PC-3 (cell line): Measurements from ENCODE around the gene DHCR7. TPM values are rescaled to one million over a fixed set of nuclear protein-coding genes. Genes with fewer than 3 reads are reported as not detected.

ENCODE experiments used
- ATAC-seq: fragments of 200-7000 bp; cut with Tn5 transposase; 2 replicates; pipeline ENCODE4 v1.9.1; 2020; ENCODE audit warnings: mild to moderate bottlenecking, moderate library complexity
- BruUV-seq: library from RNA; stranded (reverse); fragments of 400-500 nt; replicated peaks from 2 replicates; lab custom pipeline; 2021; lab: Mats Ljungman, UMichigan
- CTCF ChIA-PET: fragments of 300-600 bp; sonication (Branson Sonifier 250); formaldehyde crosslinking; loops from one replicate; lab custom pipeline; 2022; ENCODE audit warnings: antibody characterized with exemption; lab: Charles Lee
- POLR2A ChIA-PET: fragments of 300-600 bp; sonication (Branson Sonifier 250); formaldehyde crosslinking; loops from one replicate; lab custom pipeline; 2022; ENCODE audit warnings: antibody characterized with exemption; ENCODE audit not compliant: unreplicated experiment; lab: Charles Lee
- DNase-seq: peaks from one replicate; pipeline ENCODE4 v3.0.0-alpha.2; 2015
- H2AFZ ChIP-seq: fragments of 300-600 bp; sonication (generic); 2 replicates; pipeline ENCODE4 v1.6.0; 2016; ENCODE audit warnings: antibody characterized with exemption, low read length
- H3F3A ChIP-seq: fragments of 300-600 bp; sonication (generic); one replicate; pipeline ENCODE4 v1.6.0; 2017; ENCODE audit warnings: antibody characterized with exemption, low read length, control low read depth, mild to moderate bottlenecking; ENCODE audit not compliant: unreplicated experiment
- H3K27ac ChIP-seq: fragments of 300-600 bp; sonication (generic); 2 replicates; pipeline ENCODE4 v1.5.1; 2016; ENCODE audit warnings: mild to moderate bottlenecking, low read length
- H3K27me3 ChIP-seq: fragments of 300-600 bp; sonication (generic); 2 replicates; pipeline ENCODE4 v1.6.1; 2016; ENCODE audit warnings: low read length, mixed read lengths
- H3K36me3 ChIP-seq: fragments of 300-600 bp; sonication (generic); 2 replicates; pipeline ENCODE4 v1.6.1; 2016; ENCODE audit warnings: low read depth, mixed run types, low read length, mixed read lengths
- H3K4me1 ChIP-seq: fragments of 300-600 bp; sonication (generic); 2 replicates; pipeline ENCODE4 v1.5.1; 2016; ENCODE audit warnings: low read length; ENCODE audit not compliant: insufficient read depth
- H3K4me2 ChIP-seq: fragments of 300-600 bp; sonication (generic); 2 replicates; pipeline ENCODE4 v1.6.0; 2016; ENCODE audit warnings: low read length
- H3K4me3 ChIP-seq: fragments of 300-600 bp; sonication (generic); 2 replicates; pipeline ENCODE4 v1.5.1; 2016; ENCODE audit warnings: mild to moderate bottlenecking, low read length, mixed read lengths
- H3K79me2 ChIP-seq: fragments of 300-600 bp; sonication (generic); 2 replicates; pipeline ENCODE4 v1.6.1; 2017; ENCODE audit warnings: low read length, mixed read lengths
- H3K9ac ChIP-seq: fragments of 300-600 bp; sonication (generic); 2 replicates; pipeline ENCODE4 v1.6.0; 2016; ENCODE audit warnings: mild to moderate bottlenecking, low read length
- H3K9me2 ChIP-seq: fragments of 300-600 bp; sonication (generic); replicated peaks from 2 replicates; pipeline ENCODE4 v1.6.1; 2016; ENCODE audit warnings: mixed run types, low read length, mixed read lengths
- H3K9me3 ChIP-seq: fragments of 300-600 bp; sonication (generic); 2 replicates; pipeline ENCODE4 v1.6.1; 2016; ENCODE audit warnings: low read length, mixed read lengths
- H4K20me1 ChIP-seq: fragments of 300-600 bp; sonication (generic); 2 replicates; pipeline ENCODE4 v1.6.1; 2016; ENCODE audit warnings: low read length, mixed read lengths
- CTCF ChIP-seq: fragments of 300-600 bp; sonication (generic); conservative IDR thresholded peaks from 2 replicates; pipeline ENCODE4 v1.5.1; 2017; ENCODE audit warnings: antibody characterized with exemption, low read depth, mild to moderate bottlenecking, low read length
- EZH2 ChIP-seq: fragments of 300-600 bp; sonication (generic); IDR thresholded peaks from one replicate; pipeline ENCODE4 v1.6.1; 2017; ENCODE audit warnings: antibody characterized with exemption, mild to moderate bottlenecking, low read length; ENCODE audit not compliant: unreplicated experiment
- EZH2phosphoT487 ChIP-seq: fragments of 300-600 bp; sonication (generic); IDR thresholded peaks from 2 replicates; pipeline ENCODE4 v1.6.1; 2018; ENCODE audit warnings: mild to moderate bottlenecking, antibody characterized with exemption, low read length, borderline replicate concordance
- intact Hi-C: fragments of 100-400 bp; cut with micrococcal nuclease; formaldehyde crosslinking; loops from 2 replicates; pipeline ENCODE4 v1.9.0; 2023
- total RNA-seq: library from RNA; depleted of rRNA; stranded (reverse); fragments of >200 nt; gene quantifications from 2 replicates; pipeline ENCODE4 v1.2.3, GENCODE V29; 2014

The DHCR7 gene
- total RNA-seq, 1 experiment from 2014 or later = 127 TPM

- Histone ChIP-seq H3F3A (no peaks in the 10 kb centered on the region), H2AFZ (no peak overlapping the region), H3K27me3 (no peaks in the 10 kb centered on the region), H3K4me1 (peaks cover 10% of the 10 kb centered on the region; the same call in 1 of the 2 replicates), H3K4me3 (no peak overlapping the region), H3K27ac (no peak overlapping the region), H3K9ac (no peak overlapping the region), H4K20me1 (no peaks in the 10 kb centered on the region), H3K36me3 (peaks cover 43% of the 10 kb centered on the region), H3K9me2 (no peaks in the 10 kb centered on the region), H3K4me2 (no peak overlapping the region), H3K79me2 (no peaks in the 10 kb centered on the region), H3K9me3 (no peaks in the 10 kb centered on the region)
- TF ChIP-seq EZH2 = no peak
- no peak for TF ChIP-seq CTCF
- TF ChIP-seq EZH2phosphoT487 = no peak
- intact Hi-C loops = no loop called here
- ATAC-seq (no peak), DNase-seq (no peak)
- ChIA-PET CTCF (no interaction called here), POLR2A (no interaction called here)
- BruUV-seq = no TSS peak
Measured at GRCh38 chr11:71477641-71478527, 29.7 kb upstream of the DHCR7 start.

- intact Hi-C loops = no loop called here
- no peaks in the 10 kb centered on the region for H3K79me2 ChIP-seq
- BruUV-seq = no TSS peak
- DNase-seq (no peak), ATAC-seq (no peak)
- CTCF ChIA-PET = no interaction called here
- H3K27ac ChIP-seq = no peak overlapping the region
- no peak overlapping the region for H3K4me3 ChIP-seq
- peaks cover 10% of the 10 kb centered on the region; the same call in 1 of the 2 replicates for H3K4me1 ChIP-seq
- H3K9ac ChIP-seq = no peak overlapping the region
- H4K20me1 ChIP-seq = no peaks in the 10 kb centered on the region
- POLR2A ChIA-PET = no interaction called here
- H3K9me3 ChIP-seq = no peaks in the 10 kb centered on the region
- no peak overlapping the region for H3K4me2 ChIP-seq
- H3K9me2 ChIP-seq = no peaks in the 10 kb centered on the region
- H2AFZ ChIP-seq = no peak overlapping the region
- no peaks in the 10 kb centered on the region for H3F3A ChIP-seq
- H3K27me3 ChIP-seq = no peaks in the 10 kb centered on the region
- peaks cover 47% of the 10 kb centered on the region; the same call in 1 of the 2 replicates for H3K36me3 ChIP-seq
- TF ChIP-seq EZH2phosphoT487 (no peak), CTCF (no peak), EZH2 (no peak)
Measured at GRCh38 chr11:71476926-71477640, 28.9 kb upstream of the DHCR7 start.

- H3K36me3 ChIP-seq = peaks cover 44% of the 10 kb centered on the region; the same call in 1 of the 2 replicates
- no peak for DNase-seq
- no peak overlapping the region for H3K9ac ChIP-seq
- no peaks in the 10 kb centered on the region for H3K27me3 ChIP-seq
- no peak overlapping the region for H3K27ac ChIP-seq
- no peaks in the 10 kb centered on the region for H3K9me2 ChIP-seq
- H3K4me1 ChIP-seq = peaks cover 3% of the 10 kb centered on the region; the same call in 1 of the 2 replicates
- no peaks in the 10 kb centered on the region for H3K9me3 ChIP-seq
- TF ChIP-seq CTCF (no peak), EZH2phosphoT487 (no peak), EZH2 (no peak)
- CTCF ChIA-PET = no interaction called here
- no peaks in the 10 kb centered on the region for H3F3A ChIP-seq
- H3K79me2 ChIP-seq = no peaks in the 10 kb centered on the region
- H4K20me1 ChIP-seq = no peaks in the 10 kb centered on the region
- no peak overlapping the region for H3K4me3 ChIP-seq
- intact Hi-C loops = no loop called here
- no TSS peak for BruUV-seq
- POLR2A ChIA-PET = no interaction called here
- ATAC-seq = no peak
- H3K4me2 ChIP-seq = no peak overlapping the region
- H2AFZ ChIP-seq = no peak overlapping the region
Measured at GRCh38 chr11:71476031-71476430, 27.8 kb upstream of the DHCR7 start.
